ENCODE measurements around the gene PEX19. TPM values are rescaled to one million over a fixed set of nuclear protein-coding genes. Genes with fewer than 3 reads are reported as not detected.
A peak's percentile ranks its signal among the peaks of the same experiment; 100 is the strongest.

The PEX19 gene, protein sequence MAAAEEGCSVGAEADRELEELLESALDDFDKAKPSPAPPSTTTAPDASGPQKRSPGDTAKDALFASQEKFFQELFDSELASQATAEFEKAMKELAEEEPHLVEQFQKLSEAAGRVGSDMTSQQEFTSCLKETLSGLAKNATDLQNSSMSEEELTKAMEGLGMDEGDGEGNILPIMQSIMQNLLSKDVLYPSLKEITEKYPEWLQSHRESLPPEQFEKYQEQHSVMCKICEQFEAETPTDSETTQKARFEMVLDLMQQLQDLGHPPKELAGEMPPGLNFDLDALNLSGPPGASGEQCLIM
- polyA plus RNA-seq (40.6 to 48.7 TPM (median 44.3 TPM) in 3 replicates), polyA minus RNA-seq (16.3 to 37.1 TPM (median 32.4 TPM) in 3 replicates)
- 16.6 TPM for polyA plus RNA-seq (2011; ENCODE audit: low read depth)
- 35.7 and 44.3 TPM in 2 replicates for polyA plus RNA-seq (2011; cell fraction: cytosol; rRNA removed)
- 29.6 and 36.6 TPM in 2 replicates for polyA plus RNA-seq (2011; cell fraction: nucleus; rRNA removed)
- 22.7 and 29.3 TPM in 2 replicates for polyA plus RNA-seq (2012; ENCODE audit: low replicate concordance)
- 26.3 TPM for polyA minus RNA-seq (2011; cell fraction: cytosol; rRNA and poly(A)+ RNA removed)
- polyA minus RNA-seq (2011; cell fraction: nucleus; rRNA and poly(A)+ RNA removed): 13.9 and 26.4 TPM in 2 replicates

DNA sequence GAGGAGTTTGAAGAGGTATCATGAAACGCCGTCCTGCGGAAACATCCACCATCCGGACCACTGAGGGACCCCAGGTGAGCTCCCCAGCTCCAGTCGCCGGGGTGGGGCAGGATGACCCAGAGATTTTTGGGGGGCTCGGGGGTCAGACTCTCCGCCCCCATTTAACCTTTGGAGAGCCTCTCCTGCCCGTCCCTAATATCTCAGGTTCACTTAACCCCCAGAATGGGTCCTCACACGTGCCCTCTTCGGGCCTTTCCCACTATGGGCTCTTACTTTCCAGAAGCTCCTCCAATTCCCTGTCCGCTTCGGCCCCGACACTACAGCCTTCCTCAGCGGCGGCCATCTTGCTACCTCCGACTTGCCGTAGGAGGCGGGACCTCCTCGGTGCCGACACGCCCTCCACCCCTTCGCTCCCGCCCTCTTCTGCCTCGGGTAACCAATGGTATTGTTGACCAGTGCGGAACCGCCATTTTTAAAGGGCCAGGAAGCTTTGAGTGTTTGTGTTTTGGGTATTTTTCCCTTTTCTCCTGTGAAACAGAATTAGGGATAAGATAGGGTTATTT, at the start of gene PEX19:
TSS of gene PEX19 (minus strand) at position 352 of the 563 bp plus-strand sequence. CDS start at position 343, 9 bp downstream.
- FAIRE-seq (peak; percentile 13), DNase-seq (ENCODE audit: low read depth, low spot score) (no peak)
- Histone ChIP-seq H4K20me1 (ENCODE audit: control insufficient read depth, extremely low read depth, insufficient read depth, low read length) (no peaks in the 10 kb centered on the region), H3K4me3 (ENCODE audit: control insufficient read depth in 2 of 3, extremely low read depth in 1 of 3, insufficient read depth in 2 of 3, low read depth in 1 of 3, low read length in 3 of 3) (peak within 1 kb of the TSS; percentile 86 to 95 (median 94)), H3K9ac (ENCODE audit: control insufficient read depth, extremely low read depth, insufficient read depth, low read length) (peak within 1 kb of the TSS; percentile 94), H3K4me2 (ENCODE audit: control insufficient read depth, extremely low read depth, insufficient read depth, low read depth, low read length) (peak within 1 kb of the TSS; percentile 80), H3K27ac (ENCODE audit: control insufficient read depth, insufficient read depth, low read length) (peak within 1 kb of the TSS; percentile 86), H3K79me2 (ENCODE audit: control insufficient read depth, insufficient read depth, low read length) (peaks cover 17% of the 10 kb centered on the region), H3K9me1 (ENCODE audit: control insufficient read depth, extremely low read depth, insufficient read depth, low read length) (no peaks in the 10 kb centered on the region), H3K9me3 (ENCODE audit: control insufficient read depth, low read depth, low read length) (no peaks in the 10 kb centered on the region), H3K4me1 (ENCODE audit: control insufficient read depth, extremely low read depth, insufficient read depth, low read length) (no peaks in the 10 kb centered on the region), H2AFZ (ENCODE audit: control insufficient read depth, low read length) (peak within 1 kb of the TSS; percentile 92), H3K36me3 (ENCODE audit: control insufficient read depth in 2 of 2, extremely low read depth in 1 of 2, insufficient read depth in 2 of 2, low read length in 2 of 2) (peaks cover 18 to 28% of the 10 kb centered on the region in 2 experiments), H3K27me3 (ENCODE audit: control insufficient read depth, extremely low read depth, insufficient read depth, low read length) (no peaks in the 10 kb centered on the region)
- no peak for TF ChIP-seq EZH2 (IDR thresholded peaks at IDR 0.05; ENCODE audit: low read length)
- TF ChIP-seq, protein P1, sequence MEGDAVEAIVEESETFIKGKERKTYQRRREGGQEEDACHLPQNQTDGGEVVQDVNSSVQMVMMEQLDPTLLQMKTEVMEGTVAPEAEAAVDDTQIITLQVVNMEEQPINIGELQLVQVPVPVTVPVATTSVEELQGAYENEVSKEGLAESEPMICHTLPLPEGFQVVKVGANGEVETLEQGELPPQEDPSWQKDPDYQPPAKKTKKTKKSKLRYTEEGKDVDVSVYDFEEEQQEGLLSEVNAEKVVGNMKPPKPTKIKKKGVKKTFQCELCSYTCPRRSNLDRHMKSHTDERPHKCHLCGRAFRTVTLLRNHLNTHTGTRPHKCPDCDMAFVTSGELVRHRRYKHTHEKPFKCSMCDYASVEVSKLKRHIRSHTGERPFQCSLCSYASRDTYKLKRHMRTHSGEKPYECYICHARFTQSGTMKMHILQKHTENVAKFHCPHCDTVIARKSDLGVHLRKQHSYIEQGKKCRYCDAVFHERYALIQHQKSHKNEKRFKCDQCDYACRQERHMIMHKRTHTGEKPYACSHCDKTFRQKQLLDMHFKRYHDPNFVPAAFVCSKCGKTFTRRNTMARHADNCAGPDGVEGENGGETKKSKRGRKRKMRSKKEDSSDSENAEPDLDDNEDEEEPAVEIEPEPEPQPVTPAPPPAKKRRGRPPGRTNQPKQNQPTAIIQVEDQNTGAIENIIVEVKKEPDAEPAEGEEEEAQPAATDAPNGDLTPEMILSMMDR (optimal IDR thresholded peaks at IDR 0.05 in 1 of 3, IDR thresholded peaks at IDR 0.05 in 1 of 3, conservative IDR thresholded peaks at IDR 0.05 in 1 of 3; ENCODE audit: extremely low read depth in 1 of 3, insufficient read depth in 2 of 3, low read length in 3 of 3): no peak
- dilution Hi-C loops (cut with MboI; ENCODE audit: extremely low pct_ligation_motif_present, low sequenced_read_pairs): no loop called here

DNA sequence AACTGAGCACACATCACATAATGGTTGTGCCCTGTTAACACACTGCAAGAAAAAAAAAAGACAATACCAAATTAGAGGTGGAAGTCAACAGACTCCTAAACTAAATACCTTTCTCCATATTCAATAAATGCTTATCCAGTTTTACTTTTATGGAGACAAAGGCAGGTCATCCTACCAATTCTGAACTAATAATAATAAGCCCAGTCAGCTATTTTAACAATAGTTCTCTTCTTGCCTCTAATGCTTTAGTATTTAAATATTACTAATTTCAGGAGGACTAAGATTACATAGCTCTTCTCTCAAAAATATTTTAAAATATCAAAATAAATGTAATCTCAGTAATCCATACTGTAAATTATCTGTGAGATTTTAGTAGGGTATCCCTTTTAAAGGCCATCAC, 47.6 kb upstream of the PEX19 start:
- no peak for TF ChIP-seq EZH2 (IDR thresholded peaks at IDR 0.05; ENCODE audit: low read length)
- H3K9me1 ChIP-seq (ENCODE audit: control insufficient read depth, extremely low read depth, insufficient read depth, low read length): no peaks in the 10 kb centered on the region
- no peak overlapping the region for H3K4me3 ChIP-seq (ENCODE audit: control insufficient read depth in 2 of 3, extremely low read depth in 1 of 3, insufficient read depth in 2 of 3, low read depth in 1 of 3, low read length in 3 of 3)
- dilution Hi-C loops (cut with MboI; ENCODE audit: extremely low pct_ligation_motif_present, low sequenced_read_pairs): no loop called here
- H3K9ac ChIP-seq (ENCODE audit: control insufficient read depth, extremely low read depth, insufficient read depth, low read length): no peak overlapping the region
- H3K36me3 ChIP-seq (ENCODE audit: control insufficient read depth in 2 of 2, extremely low read depth in 1 of 2, insufficient read depth in 2 of 2, low read length in 2 of 2): peaks cover 27 to 39% of the 10 kb centered on the region in 2 experiments
- H3K4me1 ChIP-seq (ENCODE audit: control insufficient read depth, extremely low read depth, insufficient read depth, low read length): no peaks in the 10 kb centered on the region
- no peak overlapping the region for H2AFZ ChIP-seq (ENCODE audit: control insufficient read depth, low read length)
- no peak for DNase-seq (ENCODE audit: low read depth, low spot score)
- no peak overlapping the region for H3K27ac ChIP-seq (ENCODE audit: control insufficient read depth, insufficient read depth, low read length)
- H3K9me3 ChIP-seq (ENCODE audit: control insufficient read depth, low read depth, low read length): no peaks in the 10 kb centered on the region
- FAIRE-seq: no peak
- peaks cover 10% of the 10 kb centered on the region for H3K79me2 ChIP-seq (ENCODE audit: control insufficient read depth, insufficient read depth, low read length)
- H4K20me1 ChIP-seq (ENCODE audit: control insufficient read depth, extremely low read depth, insufficient read depth, low read length): peaks cover 4% of the 10 kb centered on the region
- H3K27me3 ChIP-seq (ENCODE audit: control insufficient read depth, extremely low read depth, insufficient read depth, low read length): no peaks in the 10 kb centered on the region
- no peak overlapping the region for H3K4me2 ChIP-seq (ENCODE audit: control insufficient read depth, extremely low read depth, insufficient read depth, low read depth, low read length)

Data from keratinocyte (primary cell).